ENCODE measurements around the gene IKZF2. TPM values are rescaled to one million over a fixed set of nuclear protein-coding genes. Genes with fewer than 3 reads are reported as not detected.

Gene IKZF2
- polyA plus RNA-seq, 2 of the 4 experiments (the other 2 are of a cell fraction), result 0.17 to 0.44 TPM

DNA sequence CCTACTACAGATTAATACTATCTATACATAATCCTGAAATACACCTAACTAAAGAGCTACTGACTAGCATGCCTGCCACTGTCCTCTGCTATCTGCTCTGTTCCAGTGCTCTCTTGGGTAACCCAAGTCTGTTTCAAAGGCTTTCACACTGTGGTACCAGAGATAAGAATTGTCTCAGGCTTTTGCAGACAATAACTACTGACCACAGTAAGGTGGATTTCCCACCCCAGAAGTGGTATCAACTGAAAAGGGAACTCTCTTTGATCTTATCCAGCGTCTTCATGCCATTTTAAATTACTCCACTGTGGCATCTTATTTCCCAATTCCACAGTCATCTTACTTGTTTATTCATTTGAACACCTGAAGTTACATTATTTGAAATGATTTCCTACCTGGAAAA, 190.2 kb downstream of the IKZF2 start:
- DNase-seq (ENCODE audit: low read depth in 1 of 2, low spot score in 1 of 2), result no peak
- no peak for FAIRE-seq

GRCh38 chr2:212960336-212960735, 191.1 kb downstream of the IKZF2 start:
- DNase-seq (ENCODE audit: low read depth in 1 of 2, low spot score in 1 of 2), result no peak
- WGBS (ENCODE audit: missing lambda C conversion rate), result 26% methylated on average over 2 of the region's 2 CpGs
- no peak for FAIRE-seq
- no peak overlapping the region for H3K4me3 ChIP-seq
- no peaks in the 10 kb centered on the region for H3K9me3 ChIP-seq
- ChIA-PET POLR2A (no interaction called here), CTCF (no interaction called here)
- no peak for ATAC-seq
- H3K27ac ChIP-seq, result no peak overlapping the region
- no peak overlapping the region for H3K4me2 ChIP-seq
- H3K4me1 ChIP-seq, result no peaks in the 10 kb centered on the region
- TF ChIP-seq RNF2 (IDR thresholded peaks at IDR 0.05; ENCODE audit: borderline replicate concordance, low read depth) (no peak), HOXB13 (CRISPR knock-in tag; IDR thresholded peaks at IDR 0.05; ENCODE audit: low read depth) (no peak), RFX5 (IDR thresholded peaks at IDR 0.05) (no peak), PHF8 (IDR thresholded peaks at IDR 0.05; ENCODE audit: borderline replicate concordance, low read depth) (no peak), MAFK (IDR thresholded peaks at IDR 0.05; ENCODE audit: partially characterized antibody) (no peak), RCOR1 (IDR thresholded peaks at IDR 0.05; ENCODE audit: low read depth, low read length) (no peak), PBX3 (IDR thresholded peaks at IDR 0.05) (no peak), NPAS2 (CRISPR knock-in tag; IDR thresholded peaks at IDR 0.05; ENCODE audit: borderline replicate concordance) (no peak), POLR2AphosphoS2 (conservative IDR thresholded peaks at IDR 0.05; ENCODE audit: low read length) (no peak), SMC3 (IDR thresholded peaks at IDR 0.05) (no peak), FOXS1 (CRISPR knock-in tag; IDR thresholded peaks at IDR 0.05) (no peak), CEBPB (IDR thresholded peaks at IDR 0.05) (no peak), HMGXB4 (CRISPR knock-in tag; IDR thresholded peaks at IDR 0.05; ENCODE audit: borderline replicate concordance) (no peak)
- TF ChIP-seq, protein P1, sequence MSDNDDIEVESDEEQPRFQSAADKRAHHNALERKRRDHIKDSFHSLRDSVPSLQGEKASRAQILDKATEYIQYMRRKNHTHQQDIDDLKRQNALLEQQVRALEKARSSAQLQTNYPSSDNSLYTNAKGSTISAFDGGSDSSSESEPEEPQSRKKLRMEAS (IDR thresholded peaks at IDR 0.05), result no peak
- TF ChIP-seq, protein P2, sequence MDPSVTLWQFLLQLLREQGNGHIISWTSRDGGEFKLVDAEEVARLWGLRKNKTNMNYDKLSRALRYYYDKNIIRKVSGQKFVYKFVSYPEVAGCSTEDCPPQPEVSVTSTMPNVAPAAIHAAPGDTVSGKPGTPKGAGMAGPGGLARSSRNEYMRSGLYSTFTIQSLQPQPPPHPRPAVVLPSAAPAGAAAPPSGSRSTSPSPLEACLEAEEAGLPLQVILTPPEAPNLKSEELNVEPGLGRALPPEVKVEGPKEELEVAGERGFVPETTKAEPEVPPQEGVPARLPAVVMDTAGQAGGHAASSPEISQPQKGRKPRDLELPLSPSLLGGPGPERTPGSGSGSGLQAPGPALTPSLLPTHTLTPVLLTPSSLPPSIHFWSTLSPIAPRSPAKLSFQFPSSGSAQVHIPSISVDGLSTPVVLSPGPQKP (IDR thresholded peaks at IDR 0.05; ENCODE audit: low read depth, low read length), result no peak
- TF ChIP-seq, protein P3, sequence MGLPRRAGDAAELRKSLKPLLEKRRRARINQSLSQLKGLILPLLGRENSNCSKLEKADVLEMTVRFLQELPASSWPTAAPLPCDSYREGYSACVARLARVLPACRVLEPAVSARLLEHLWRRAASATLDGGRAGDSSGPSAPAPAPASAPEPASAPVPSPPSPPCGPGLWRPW (IDR thresholded peaks at IDR 0.05), result no peak

More for the DNA sequence above, 190.2 kb downstream of the IKZF2 start:
- no peak overlapping the region for H3K27ac ChIP-seq
- H3K4me3 ChIP-seq, result no peak overlapping the region
- H3K4me1 ChIP-seq, result no peaks in the 10 kb centered on the region
- no peak overlapping the region for H3K4me2 ChIP-seq
- TF ChIP-seq E2F6 (IDR thresholded peaks at IDR 0.05; ENCODE audit: borderline replicate concordance, low read depth) (no peak), ZFP36 (IDR thresholded peaks at IDR 0.05; ENCODE audit: borderline replicate concordance, partially characterized antibody) (no peak), TP53 (CRISPR knock-in tag; IDR thresholded peaks at IDR 0.05) (no peak), ZC3H11A (IDR thresholded peaks at IDR 0.05) (no peak), SREBF2 (IDR thresholded peaks at IDR 0.05) (no peak)
- TF ChIP-seq, protein P2 (IDR thresholded peaks at IDR 0.05; ENCODE audit: low read depth, low read length), result no peak
- TF ChIP-seq, protein P4, sequence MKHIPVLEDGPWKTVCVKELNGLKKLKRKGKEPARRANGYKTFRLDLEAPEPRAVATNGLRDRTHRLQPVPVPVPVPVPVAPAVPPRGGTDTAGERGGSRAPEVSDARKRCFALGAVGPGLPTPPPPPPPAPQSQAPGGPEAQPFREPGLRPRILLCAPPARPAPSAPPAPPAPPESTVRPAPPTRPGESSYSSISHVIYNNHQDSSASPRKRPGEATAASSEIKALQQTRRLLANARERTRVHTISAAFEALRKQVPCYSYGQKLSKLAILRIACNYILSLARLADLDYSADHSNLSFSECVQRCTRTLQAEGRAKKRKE (CRISPR knock-in tag; IDR thresholded peaks at IDR 0.05; ENCODE audit: low read depth), result no peak
- 36% methylated on average over 1 of the region's 1 CpG for WGBS (ENCODE audit: missing lambda C conversion rate)
- ATAC-seq, result no peak
- no peaks in the 10 kb centered on the region for H3K9me3 ChIP-seq
- ChIA-PET CTCF (no interaction called here), POLR2A (no interaction called here)
